Lung microvascular endothelial cell (primary cell): ENCODE measurements around the gene FRMD4A. TPM values are rescaled to one million over a fixed set of nuclear protein-coding genes. Genes with fewer than 3 reads are reported as not detected.

Experiments
- DNase-seq, 2 donors: peaks; one replicate each; pipeline versions ENCODE4 v3.0.0 to v3.0.0-alpha.2; 2010; ENCODE audit warnings: low read depth in 2 of 2
- total RNA-seq: library from RNA; depleted of rRNA; stranded (reverse); fragments of >200 nt; gene quantifications from 2 replicates; pipeline ENCODE4 v1.2.1, GENCODE V29; 2014

FRMD4A gene
- total RNA-seq, 1 donor from 2014 or later, result 9.7 TPM

DNA sequence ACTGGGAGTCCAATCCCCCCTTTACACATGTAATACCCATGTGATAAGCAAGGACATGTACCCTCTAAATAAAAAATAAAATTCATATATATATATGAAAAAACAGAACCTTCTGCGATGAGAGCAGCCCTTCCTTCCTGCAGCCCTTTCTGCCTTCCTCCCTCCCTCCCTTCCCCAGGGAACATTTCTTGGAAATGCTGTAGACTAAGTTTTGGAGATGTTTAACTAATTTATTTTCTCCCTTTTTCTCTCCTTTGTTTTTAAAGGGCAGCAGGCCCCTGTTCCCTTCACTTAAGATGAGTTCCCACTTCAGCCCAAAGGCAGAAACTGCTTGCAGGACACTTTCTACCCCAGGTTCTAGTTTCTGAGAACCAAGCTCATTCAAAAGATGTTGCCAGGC lies 179.2 kb downstream of the FRMD4A start:
- DNase-seq, result no peak

- DNase-seq, result no peak
Observed at GRCh38 chr10:14150526-14150925, 180.2 kb downstream of the FRMD4A start.

DNA sequence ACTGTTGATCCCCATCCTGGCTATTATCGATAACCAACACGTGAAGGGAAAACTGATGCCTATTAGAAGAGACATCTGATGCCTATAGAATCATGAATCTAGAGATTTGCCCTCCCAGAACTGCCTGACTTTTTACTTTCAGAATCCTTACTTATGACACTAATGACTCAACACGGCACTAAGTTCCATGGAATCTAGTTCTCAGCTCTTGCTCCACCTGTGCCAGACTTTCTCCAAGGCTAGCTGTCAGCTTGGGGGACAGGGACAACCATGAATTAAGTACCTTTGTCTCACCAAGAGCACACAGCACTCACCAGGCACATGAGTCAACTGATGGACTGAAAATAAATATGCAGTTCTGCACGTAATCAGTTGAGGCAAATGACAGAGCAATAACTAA lies 184.2 kb downstream of the FRMD4A start:
- no peak for DNase-seq

DNA sequence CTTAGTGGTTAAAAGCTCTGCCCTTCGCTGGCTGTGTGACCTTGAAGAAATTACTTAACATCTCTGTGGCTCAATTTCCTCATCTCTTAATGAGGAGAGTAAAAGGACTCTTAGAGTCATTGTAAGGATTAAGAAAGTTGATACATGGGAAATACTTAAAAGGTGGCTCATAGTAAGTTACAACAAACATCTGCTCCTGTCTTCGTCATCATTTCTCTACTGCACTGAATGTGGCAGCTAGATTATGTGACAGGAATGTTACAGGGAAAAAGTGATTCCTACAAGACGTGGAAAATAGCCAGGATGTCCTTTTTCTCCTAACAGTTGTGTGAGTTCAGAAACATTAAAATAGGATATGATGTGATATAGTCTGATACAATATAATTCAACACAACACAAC lies 184.7 kb downstream of the FRMD4A start:
- DNase-seq, result peak in 1 of 2 donors; percentile 7

- no peak for DNase-seq
Observed at GRCh38 chr10:14144451-14144850, 186.3 kb downstream of the FRMD4A start.

- DNase-seq, result no peak
Observed at GRCh38 chr10:14142606-14143250, 188.0 kb downstream of the FRMD4A start.

- DNase-seq, result no peak
Observed at GRCh38 chr10:14141283-14141682, 189.4 kb downstream of the FRMD4A start.

DNA sequence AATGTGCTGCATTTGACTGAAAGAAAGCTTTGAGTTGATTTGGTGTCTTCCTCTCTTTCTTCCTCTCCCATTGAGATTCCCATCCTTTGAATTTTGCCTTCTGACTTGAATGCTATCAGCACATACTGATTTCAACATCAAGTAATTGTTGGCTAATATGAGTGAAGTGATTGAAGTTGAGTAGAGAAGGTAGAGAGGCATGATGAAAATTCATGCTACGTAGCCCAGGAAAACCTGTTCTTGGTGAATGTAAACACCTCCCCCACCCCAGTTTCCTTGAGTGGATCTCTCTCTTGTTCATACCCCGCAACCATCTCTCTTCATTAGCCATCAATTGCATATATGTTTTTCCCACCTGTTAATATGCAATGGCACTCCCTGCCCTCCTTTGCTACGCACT lies 193.3 kb downstream of the FRMD4A start:
- DNase-seq, result no peak

- peak in 1 of 2 donors; percentile 2 for DNase-seq
Observed at GRCh38 chr10:14135196-14135595, 195.5 kb downstream of the FRMD4A start.

DNA sequence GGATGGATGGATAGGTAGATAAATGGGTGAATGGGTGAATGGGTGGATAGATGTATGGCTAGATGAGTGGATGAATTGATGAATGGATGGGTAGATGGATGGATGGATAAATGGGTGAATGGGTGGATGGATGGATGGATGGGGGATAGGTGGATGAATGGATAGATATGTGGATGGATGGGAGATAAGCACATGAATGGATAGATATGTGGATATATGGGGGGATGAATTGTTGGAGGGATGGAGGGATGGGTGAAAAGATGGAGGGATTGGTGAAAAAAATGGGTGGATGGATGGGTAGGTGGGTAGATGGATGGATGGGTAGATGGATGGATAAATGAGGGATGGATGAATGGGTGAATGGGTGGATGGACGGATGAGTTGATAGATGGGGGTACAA lies 196.4 kb downstream of the FRMD4A start:
- no peak for DNase-seq

DNA sequence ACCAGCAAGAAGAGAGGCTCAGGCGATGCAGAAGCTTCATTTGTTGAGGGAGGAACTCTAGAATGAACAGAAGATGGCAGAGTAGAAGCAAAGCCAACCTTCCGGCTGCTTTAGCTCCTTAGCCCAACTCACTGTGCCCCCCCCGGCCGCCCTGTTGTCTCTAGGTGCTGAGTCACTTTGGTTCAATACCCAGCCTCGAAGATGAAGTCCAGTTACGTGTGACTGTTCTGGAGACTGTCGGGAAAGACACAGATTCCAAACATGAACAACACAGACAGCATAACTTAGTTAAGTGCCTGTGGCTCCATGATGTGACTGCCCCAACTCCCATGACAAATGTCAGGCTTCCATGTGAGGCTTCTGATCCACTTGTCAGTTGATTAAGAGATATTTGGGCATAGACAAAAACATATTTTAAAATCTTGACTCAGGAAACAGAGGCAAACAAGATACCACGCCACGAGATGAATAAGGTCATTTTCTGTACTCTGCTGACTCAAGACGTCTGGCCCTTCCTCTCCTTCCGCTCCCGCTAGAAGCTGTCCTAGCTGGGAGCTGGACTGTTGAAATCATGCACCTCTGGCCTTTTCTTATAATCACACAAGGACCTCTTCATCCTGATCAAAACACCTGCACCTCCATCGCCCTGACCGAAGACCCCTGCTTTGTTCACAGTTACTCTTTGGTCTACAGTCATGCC lies 199.3 kb downstream of the FRMD4A start:
- DNase-seq, result peak in 1 of 2 donors; percentile 58

DNA sequence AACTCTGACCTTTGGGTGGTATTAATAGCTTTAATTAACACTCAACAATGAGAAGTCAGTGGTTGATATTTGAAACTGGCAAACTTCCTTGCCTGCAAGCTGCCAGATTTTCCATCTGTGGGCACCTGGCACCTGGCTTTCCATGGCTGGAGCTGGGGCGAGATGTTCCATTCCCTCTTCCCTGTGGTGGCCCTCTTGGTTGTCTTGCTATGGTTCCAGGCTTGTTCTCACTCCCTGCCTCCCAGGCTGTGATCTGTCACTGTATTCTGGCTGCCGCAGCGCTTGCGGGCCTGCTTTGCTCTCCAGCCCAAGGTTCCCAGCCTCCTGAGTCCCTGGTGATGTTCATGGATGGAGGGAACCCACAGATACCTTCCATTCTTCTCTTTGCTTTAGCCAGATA lies 201.0 kb downstream of the FRMD4A start:
- no peak for DNase-seq

GRCh38 chr10:14128519-14128918 lies 202.2 kb downstream of the FRMD4A start:
- no peak for DNase-seq

- peak in 1 of 2 donors; percentile 16 for DNase-seq
Observed at GRCh38 chr10:14126697-14127440, 203.9 kb downstream of the FRMD4A start.

DNA sequence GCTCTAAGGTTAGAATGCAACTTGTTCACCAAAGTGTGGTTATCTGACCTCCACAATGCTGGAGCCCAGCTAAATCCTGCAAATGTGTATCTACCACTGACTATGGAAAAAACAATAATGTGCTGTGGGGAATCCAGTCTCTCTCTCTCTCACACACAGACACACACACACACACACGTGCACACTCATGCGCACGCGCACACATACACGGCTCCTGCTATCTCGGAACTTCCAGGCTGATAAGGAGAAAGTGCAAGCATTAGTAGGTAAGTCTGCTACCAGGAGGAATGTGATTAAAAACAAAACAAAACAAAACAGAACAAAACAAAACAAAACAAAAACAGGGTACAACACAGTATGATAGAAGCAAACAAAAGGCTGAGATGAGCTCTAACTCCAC lies 205.2 kb downstream of the FRMD4A start:
- peak in 1 of 2 donors; percentile 12 for DNase-seq

- no peak for DNase-seq
Observed at GRCh38 chr10:14124941-14125340, 205.8 kb downstream of the FRMD4A start.

DNA sequence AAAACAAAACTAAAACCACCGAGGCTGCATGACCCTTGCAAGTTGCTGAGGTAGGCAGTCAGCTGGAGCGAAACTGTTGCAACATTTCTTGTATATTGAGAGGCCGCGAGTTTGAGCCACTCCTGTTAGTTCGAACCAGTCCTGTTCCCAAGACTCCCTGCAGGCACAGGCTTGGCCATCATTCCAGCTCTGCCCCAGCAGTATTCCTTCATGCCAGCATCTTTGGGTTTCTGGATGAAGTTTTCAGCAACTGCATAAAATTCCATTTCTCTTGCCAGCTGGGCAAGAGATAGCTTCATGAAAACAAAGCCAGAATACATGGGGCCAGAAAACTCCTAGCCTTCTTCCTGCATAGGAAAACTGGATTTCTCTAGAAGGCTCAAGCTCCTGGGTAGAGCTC lies 207.6 kb downstream of the FRMD4A start:
- DNase-seq, result no peak

DNA sequence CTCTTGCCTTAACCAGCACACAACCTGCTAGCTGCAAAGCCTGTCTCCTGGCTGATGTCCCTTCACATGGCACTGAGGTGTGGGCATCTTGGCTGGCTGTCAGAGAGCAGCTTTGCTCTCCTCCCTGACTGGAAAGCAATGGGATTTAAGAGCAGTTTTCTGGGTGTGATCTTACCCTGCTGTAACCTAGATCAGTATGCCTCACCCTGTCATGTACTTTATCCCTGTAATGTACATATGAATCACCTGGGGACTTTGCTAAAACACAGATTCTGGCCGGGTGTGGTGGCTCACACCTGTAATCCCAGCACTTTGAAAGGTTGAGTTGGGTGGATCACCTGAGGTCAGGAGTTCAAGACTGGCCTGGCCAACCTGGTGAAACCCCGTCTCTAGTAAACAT lies 209.9 kb downstream of the FRMD4A start:
- DNase-seq, result no peak

GRCh38 chr10:14118953-14119352 lies 211.8 kb downstream of the FRMD4A start:
- no peak for DNase-seq

DNA sequence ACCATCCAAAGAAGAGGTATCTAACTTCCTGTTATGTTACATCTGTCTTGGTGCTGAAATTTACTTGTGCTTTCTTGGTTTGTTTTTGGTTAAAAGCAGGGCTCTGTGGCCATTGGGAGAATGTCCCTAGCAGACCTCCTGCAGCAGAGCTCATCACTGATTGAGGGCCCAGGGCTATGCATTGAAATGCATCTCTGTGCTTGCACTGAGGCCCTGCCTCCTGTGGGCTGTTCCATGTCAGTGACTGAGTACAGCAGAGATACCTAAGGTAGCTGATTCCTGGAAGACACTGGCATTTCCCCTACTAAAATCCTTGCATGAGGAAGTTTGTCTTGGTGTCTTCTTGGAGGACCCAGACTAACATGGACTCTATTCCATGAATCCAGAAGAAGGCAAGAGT lies 213.9 kb downstream of the FRMD4A start:
- no peak for DNase-seq

DNA sequence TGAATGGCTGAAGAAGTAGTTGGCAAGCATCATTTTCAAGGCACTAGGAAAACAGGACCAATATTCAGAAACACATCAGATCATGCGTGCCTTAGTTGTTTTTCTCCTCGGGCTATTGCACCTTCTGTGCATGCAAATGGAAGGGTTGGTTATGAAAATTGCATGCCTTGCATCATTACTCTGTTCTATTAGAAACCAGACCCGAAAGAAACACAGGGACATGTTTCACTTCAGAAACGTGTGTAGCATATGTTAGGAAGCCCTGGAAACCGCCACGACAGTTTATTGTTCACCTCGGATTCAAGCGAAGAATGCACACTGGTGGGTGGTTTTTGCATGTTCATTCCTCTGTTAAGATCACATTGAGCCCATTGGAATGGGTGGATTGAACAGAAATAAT lies 214.7 kb downstream of the FRMD4A start:
- DNase-seq, result no peak

DNA sequence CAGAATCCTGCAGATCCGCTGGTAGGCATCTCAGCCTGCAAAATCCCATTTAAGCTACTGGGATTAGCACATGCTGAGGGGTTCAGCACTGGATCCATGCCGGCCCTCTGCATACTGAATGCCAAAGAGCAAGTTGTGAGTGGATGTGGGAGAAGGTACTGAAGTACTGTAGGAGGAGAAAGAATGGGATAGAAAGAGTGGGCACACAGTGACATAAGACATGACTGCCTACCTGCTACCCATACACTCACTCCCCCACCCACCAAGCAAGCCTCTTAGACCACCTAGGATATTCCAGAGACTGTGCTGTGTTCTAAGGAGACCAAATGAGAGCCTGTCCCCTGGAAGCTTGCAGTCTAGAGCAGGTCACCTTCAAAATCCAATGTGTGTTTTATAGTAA lies 215.9 kb downstream of the FRMD4A start:
- no peak for DNase-seq

DNA sequence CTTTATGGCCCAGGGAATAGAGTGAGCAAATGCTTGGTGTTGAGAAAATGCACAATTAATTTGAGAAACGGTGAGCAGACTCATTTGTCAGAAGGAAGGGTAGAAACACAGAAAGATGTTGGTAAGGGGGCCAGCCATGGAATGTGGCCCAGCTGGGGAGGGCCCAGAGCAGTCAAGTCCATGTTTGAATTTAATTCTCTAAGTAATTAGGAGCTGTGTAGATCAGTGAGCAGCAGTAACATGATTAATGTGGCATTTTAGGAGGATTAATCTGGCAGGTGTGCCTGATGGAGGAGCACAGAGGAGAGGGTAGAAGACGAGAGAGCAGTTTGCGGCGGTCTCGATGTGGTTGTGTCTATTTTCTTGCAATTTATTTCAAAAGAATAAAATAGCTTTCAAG lies 218.7 kb downstream of the FRMD4A start:
- DNase-seq, result no peak
